ENCODE measurements around the gene EFNA3.

- no peak for TF ChIP-seq REST (IDR thresholded peaks at IDR 0.05; ENCODE audit: insufficient read depth in 1 of 2, low read depth in 2 of 2, low read length in 1 of 2)
- TF ChIP-seq POLR2AphosphoS5 (IDR thresholded peaks at IDR 0.05; ENCODE audit: low read depth, low read length) = no peak
Observed at GRCh38 chr1:155048449-155049334, 29.9 kb upstream of the EFNA3 start.

All from Panc1 (cell line).